Posterior cingulate gyrus (tissue), 11 donors: ENCODE measurements around the gene VPS8.

ENCODE experiments used
- DNase-seq, 10 donors: peaks; one replicate each; pipeline versions ENCODE4 v3.0.0 to v3.0.0-alpha.2; 2020 to 2021; ENCODE audit warnings: mixed read lengths in 3 of 10
- intact Hi-C: fragments of 100-400 bp; cut with DNase I; formaldehyde crosslinking; loops from one replicate; pipeline ENCODE4 v1.15.1; 2023

The VPS8 gene

GRCh38 chr3:185040425-185040824 lies 228.5 kb downstream of the VPS8 start:
- intact Hi-C loops = no loop called here
- no peak for DNase-seq

- DNase-seq = no peak
- intact Hi-C loops = no loop called here
Observed at GRCh38 chr3:185041540-185041939, 229.6 kb downstream of the VPS8 start.

- DNase-seq = no peak
- intact Hi-C loops = no loop called here
Observed at GRCh38 chr3:185042312-185043050, 230.5 kb downstream of the VPS8 start.

- no peak for DNase-seq
Observed at GRCh38 chr3:185046164-185046515, 234.2 kb downstream of the VPS8 start.

GRCh38 chr3:185046603-185047002 lies 234.6 kb downstream of the VPS8 start:
- intact Hi-C loops = no loop called here

More at GRCh38 chr3:185046164-185046515, 234.2 kb downstream of the VPS8 start:
- intact Hi-C loops = no loop called here

GRCh38 chr3:185049710-185050109 lies 237.7 kb downstream of the VPS8 start:
- DNase-seq = no peak
- intact Hi-C loops = no loop called here

More at GRCh38 chr3:185046603-185047002, 234.6 kb downstream of the VPS8 start:
- no peak for DNase-seq

- intact Hi-C loops = no loop called here
- DNase-seq = no peak
Observed at GRCh38 chr3:185051801-185052200, 239.8 kb downstream of the VPS8 start.

- no peak for DNase-seq
- intact Hi-C loops = no loop called here
Observed at GRCh38 chr3:185052631-185053030, 240.7 kb downstream of the VPS8 start.

- DNase-seq = no peak
- intact Hi-C loops = no loop called here
Observed at GRCh38 chr3:185056908-185057307, 244.9 kb downstream of the VPS8 start.

GRCh38 chr3:185057829-185058228 lies 245.9 kb downstream of the VPS8 start:
- no peak for DNase-seq
- intact Hi-C loops = no loop called here

GRCh38 chr3:185058796-185059195 lies 246.8 kb downstream of the VPS8 start:
- no peak for DNase-seq
- intact Hi-C loops = no loop called here

- DNase-seq = no peak
- intact Hi-C loops = no loop called here
Observed at GRCh38 chr3:185059766-185060165, 247.8 kb downstream of the VPS8 start.

GRCh38 chr3:185060655-185061054 lies 248.7 kb downstream of the VPS8 start:
- no peak for DNase-seq
- intact Hi-C loops = no loop called here

GRCh38 chr3:185062191-185062590 lies 250.2 kb downstream of the VPS8 start:
- intact Hi-C loops = no loop called here
- DNase-seq = no peak

- intact Hi-C loops = no loop called here
- no peak for DNase-seq
Observed at GRCh38 chr3:185063431-185063830, 251.5 kb downstream of the VPS8 start.

GRCh38 chr3:185065059-185065458 lies 253.1 kb downstream of the VPS8 start:
- intact Hi-C loops = no loop called here
- no peak for DNase-seq

- intact Hi-C loops = no loop called here
Observed at GRCh38 chr3:185066251-185066650, 254.3 kb downstream of the VPS8 start.

GRCh38 chr3:185067173-185067572 lies 255.2 kb downstream of the VPS8 start:
- intact Hi-C loops = no loop called here

More at GRCh38 chr3:185066251-185066650, 254.3 kb downstream of the VPS8 start:
- no peak for DNase-seq

GRCh38 chr3:185069037-185070030 lies 257.4 kb downstream of the VPS8 start:
- intact Hi-C loops = no loop called here
- no peak for DNase-seq

More at GRCh38 chr3:185067173-185067572, 255.2 kb downstream of the VPS8 start:
- DNase-seq = no peak

GRCh38 chr3:185070491-185071286 lies 258.7 kb downstream of the VPS8 start:
- intact Hi-C loops = no loop called here
- DNase-seq = no peak
